ENCODE data around the gene CDH23. TPM values are rescaled to one million over a fixed set of nuclear protein-coding genes. Genes with fewer than 3 reads are reported as not detected.
"Not testable (repeated sequence)": the region's sequence is repeated elsewhere in the genome, so short reads cannot be mapped to it uniquely, and the experiment has no call there.

Gene CDH23
- total RNA-seq, 1 experiment from 2014 or later = not detected

GRCh38 chr10:71850021-71850742 is 453.5 kb downstream of the CDH23 start:
- DNase-seq (ENCODE audit: low read depth) = no peak

DNA sequence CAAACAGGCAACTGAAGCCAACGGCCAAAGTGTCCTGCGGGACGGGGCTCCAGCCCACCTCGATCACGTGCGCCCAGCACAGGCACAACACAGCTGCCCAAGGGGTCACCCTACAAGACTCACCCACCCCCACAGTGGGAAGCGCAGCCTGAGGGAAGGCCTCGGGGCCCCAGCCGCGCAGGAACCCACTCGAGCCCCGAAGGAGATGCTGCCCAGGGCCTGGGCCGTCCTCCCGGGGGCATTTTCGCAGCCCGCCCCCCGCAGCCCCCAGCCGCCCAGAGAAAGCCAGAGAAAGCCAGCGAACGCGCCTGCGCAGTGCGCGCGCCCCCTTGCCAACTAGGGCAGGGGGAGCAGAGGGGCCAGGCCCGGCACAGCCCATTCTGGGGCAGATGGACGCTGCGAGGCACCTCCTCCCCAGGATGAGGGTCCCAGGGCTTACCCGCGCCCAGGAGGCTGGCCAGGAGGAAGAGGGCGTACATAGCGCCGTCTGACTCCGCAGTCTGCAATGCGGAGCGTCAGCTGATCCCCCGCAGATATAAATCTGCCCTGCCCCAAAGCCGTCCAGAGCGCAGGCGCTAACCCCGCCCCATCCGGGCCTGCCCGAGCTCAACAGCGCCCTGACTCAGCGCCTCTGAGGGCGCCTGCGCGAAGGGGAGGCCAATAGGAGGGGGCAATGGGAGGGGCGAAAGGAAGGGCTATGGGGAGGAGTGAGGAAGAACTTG is 454.2 kb downstream of the CDH23 start, which contains the start of gene PSAP:
Gene PSAP, minus strand, starts transcription at position 509 of the 722 bp plus-strand sequence. Its CDS starts 30 bp downstream, at position 479.
- DNase-seq (ENCODE audit: low read depth) = peak; percentile 98

DNA sequence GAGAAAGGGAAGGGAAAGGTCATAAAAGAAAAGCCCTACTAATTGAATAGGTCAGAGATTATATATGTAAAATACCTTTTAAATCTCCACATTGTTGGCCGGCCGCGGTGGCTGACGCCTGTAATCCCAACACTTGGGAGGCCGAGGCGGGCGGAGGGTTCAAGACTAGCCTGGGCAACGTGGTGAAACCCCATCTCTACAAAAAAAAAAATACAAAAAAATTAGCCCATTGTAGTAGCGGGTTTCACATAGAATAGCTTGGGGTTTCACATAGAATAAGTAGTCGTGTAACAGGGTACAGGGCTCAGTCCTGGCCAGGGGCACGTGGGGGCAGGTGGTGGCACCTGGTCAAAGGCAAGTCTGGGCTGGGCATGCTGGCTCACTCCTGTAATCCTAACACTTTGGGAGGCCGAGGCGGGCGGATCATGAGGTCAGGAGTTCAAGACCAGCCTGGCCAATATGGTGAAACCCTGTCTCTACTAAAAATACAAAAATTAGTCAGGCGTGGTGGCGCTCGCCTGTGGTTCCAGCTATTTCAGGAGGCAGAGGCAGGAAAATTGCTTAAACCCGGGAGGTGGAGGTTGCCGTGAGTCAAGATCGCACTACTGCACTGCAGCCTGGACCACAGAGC is 454.9 kb downstream of the CDH23 start:
- not testable (repeated sequence) for DNase-seq (ENCODE audit: low read depth)

- no peak for DNase-seq (ENCODE audit: low read depth)
Observed at GRCh38 chr10:71852355-71852937, 455.7 kb downstream of the CDH23 start.

GRCh38 chr10:71854031-71854430 is 457.3 kb downstream of the CDH23 start:
- DNase-seq (ENCODE audit: low read depth) = peak; percentile 49

GRCh38 chr10:71856619-71857018 is 459.9 kb downstream of the CDH23 start:
- DNase-seq (ENCODE audit: low read depth) = no peak

DNA sequence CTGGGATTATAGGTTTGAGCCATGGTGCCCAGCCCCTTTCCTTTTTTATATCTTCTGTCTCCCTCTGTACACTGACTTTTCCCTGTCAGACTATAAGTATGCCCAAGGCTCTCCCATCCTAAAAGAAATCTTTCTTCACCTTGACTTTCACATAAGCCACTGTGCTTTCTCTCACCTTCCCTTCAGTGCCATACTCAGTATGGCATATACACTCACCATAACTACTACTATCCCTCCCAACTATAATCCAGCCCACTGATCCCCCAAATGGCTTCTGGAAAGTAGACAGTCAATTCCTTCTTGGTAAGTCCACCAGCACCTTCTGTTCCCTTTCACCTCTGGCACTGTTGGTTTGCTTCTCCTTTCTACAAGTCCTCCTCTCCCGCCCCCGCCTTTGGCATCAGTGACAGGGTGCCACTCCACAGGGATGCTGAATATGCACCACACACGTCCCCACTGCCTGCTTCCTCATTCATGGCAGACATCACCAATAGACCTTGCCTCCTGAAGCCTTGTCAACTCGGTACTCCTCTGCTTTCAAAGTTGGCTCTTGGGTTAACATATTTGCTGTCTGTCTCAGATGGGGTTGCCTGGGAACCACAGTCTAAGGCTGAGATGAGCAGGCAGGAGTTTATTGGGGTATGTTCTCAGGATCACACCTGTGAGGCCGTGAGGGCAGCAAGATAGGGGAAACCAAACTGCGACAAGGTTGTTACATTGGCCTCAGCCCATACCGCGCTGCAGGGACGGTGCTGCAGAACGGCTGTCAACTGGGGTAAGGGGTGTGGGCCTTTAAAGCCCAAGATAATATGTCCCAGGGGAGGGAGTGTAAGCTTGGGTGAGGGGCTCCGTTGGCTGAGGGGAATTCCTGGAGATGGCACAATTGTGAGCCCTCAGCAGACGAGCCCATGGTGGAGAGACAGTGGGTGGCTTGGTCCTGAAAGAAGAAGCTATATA is 461.5 kb downstream of the CDH23 start:
- no peak for DNase-seq (ENCODE audit: low read depth)

DNA sequence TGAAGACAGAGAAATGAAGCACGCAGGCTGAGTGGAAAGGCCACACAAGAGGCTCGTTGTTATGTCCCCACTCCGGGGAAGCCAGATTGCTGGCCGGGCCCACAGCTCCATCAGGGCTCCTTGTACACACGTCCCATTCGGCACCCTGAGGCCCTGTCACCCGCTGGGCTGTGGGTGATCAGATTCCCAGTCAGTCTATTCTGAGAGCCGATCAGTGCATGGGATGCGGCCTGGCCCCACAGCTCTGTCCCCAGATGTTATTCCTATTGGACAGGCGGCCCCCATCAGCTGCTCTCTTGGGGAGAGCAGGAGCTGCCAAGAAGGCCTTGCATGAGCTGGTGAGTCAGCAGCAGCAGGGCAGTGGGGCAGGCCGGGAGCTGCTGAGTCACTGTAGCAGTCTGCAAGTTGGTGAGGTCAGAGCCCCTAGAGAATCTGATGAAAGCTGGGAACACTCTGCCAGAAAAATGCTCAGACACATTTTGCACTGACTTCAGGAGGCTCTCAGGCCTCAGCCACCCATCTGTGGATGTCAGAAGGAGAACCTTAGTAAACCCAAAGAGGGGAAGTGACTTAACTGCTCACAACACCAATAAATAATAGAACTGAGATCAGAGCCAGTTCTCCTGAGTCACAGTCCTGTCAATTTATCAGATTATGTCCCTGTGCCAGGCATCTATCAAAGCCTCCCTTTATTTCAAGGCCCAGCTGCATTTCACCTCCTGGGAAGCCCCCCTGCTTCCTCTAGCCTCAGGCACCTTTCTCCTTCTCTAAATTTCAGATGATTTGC is 463.7 kb downstream of the CDH23 start:
- DNase-seq (ENCODE audit: low read depth) = peak; percentile 99

GRCh38 chr10:71863203-71863602 is 466.5 kb downstream of the CDH23 start:
- peak; percentile 61 for DNase-seq (ENCODE audit: low read depth)

GRCh38 chr10:71864911-71865361 is 468.2 kb downstream of the CDH23 start:
- peak; percentile 82 for DNase-seq (ENCODE audit: low read depth)

Other genes with a start within 250 kb of the CDH23 start
- 0.17 and 0.25 TPM in 2 replicates for gene UNC5B, start 184.3 kb upstream of the CDH23 start, total RNA-seq (2014; rRNA removed; shearing (Covaris generic))
- gene SLC29A3, start 77.7 kb upstream of the CDH23 start, total RNA-seq (2014; rRNA removed; shearing (Covaris generic)) = 1.2 and 2.7 TPM in 2 replicates

Measured in M059J (cell line).